ENCODE results near the gene STRN4.
A peak's percentile ranks its signal among the peaks of the same experiment; 100 is the strongest.

DNA sequence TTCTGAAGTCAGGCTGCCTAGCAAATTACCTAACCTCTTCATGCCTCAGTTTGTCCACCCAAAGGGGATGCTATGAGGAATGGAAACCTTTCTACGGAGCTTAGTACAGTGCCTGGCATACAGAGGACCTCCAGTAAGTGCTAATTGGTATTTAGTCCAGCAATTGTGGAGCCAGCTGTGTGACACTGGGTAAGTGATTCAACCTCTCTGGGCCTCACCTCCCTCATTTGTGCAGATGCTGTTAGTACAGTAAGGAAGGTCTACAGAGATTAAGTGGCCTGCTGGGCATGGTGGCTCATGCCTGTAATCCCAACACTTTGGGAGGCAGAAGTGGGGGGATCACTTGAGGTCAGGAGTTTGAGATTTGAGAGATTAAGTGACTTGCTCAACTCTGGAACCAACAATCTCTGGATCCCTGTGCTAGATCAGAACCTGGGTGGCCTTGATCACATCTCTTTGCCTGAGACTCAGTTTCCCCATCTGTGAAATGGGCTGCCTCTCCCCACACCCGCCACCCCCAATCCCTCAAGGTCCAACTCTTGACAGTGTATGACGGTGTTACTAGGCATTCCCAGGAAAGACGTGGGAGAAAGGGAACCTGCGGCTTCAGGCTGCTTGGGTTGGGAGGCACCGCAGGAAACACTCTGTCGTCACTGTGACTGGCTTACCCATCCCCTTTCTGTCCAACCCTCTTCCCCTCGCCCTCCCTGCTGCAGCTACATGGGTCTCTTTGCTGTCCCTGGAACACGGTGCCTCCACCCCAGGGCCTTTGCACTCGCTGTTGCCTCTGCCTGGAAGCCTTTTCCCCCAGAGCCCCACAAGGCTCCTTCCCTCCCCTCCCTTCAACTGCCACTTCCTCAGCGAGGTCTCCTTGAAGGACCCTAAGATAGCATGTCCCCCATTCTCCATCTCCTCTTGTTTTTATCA, 47.6 kb downstream of the STRN4 start:
- TF ChIP-seq RAD21 (IDR thresholded peaks at IDR 0.05; ENCODE audit: low read depth), result no peak
- no peak for TF ChIP-seq FOSL1 (IDR thresholded peaks at IDR 0.05; ENCODE audit: low read depth)
- TF ChIP-seq, protein P1, sequence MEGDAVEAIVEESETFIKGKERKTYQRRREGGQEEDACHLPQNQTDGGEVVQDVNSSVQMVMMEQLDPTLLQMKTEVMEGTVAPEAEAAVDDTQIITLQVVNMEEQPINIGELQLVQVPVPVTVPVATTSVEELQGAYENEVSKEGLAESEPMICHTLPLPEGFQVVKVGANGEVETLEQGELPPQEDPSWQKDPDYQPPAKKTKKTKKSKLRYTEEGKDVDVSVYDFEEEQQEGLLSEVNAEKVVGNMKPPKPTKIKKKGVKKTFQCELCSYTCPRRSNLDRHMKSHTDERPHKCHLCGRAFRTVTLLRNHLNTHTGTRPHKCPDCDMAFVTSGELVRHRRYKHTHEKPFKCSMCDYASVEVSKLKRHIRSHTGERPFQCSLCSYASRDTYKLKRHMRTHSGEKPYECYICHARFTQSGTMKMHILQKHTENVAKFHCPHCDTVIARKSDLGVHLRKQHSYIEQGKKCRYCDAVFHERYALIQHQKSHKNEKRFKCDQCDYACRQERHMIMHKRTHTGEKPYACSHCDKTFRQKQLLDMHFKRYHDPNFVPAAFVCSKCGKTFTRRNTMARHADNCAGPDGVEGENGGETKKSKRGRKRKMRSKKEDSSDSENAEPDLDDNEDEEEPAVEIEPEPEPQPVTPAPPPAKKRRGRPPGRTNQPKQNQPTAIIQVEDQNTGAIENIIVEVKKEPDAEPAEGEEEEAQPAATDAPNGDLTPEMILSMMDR (IDR thresholded peaks at IDR 0.05 in 2 of 3, conservative IDR thresholded peaks at IDR 0.05 in 1 of 3; ENCODE audit: borderline replicate concordance in 1 of 3, insufficient read depth in 1 of 3, low read depth in 2 of 3, low read length in 2 of 3), result no peak
- TF ChIP-seq EZH2phosphoT487 (IDR thresholded peaks at IDR 0.05; ENCODE audit: borderline replicate concordance), result no peak
- TF ChIP-seq POLR2A (IDR thresholded peaks at IDR 0.05; ENCODE audit: borderline replicate concordance, extremely low read depth, insufficient read depth, insufficient read length), result no peak
- no peak for TF ChIP-seq CEBPB (IDR thresholded peaks at IDR 0.05; ENCODE audit: low read depth)
- TF ChIP-seq EZH2 (IDR thresholded peaks at IDR 0.05), result no peak
- TF ChIP-seq, protein P2, sequence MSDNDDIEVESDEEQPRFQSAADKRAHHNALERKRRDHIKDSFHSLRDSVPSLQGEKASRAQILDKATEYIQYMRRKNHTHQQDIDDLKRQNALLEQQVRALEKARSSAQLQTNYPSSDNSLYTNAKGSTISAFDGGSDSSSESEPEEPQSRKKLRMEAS (IDR thresholded peaks at IDR 0.05), result no peak
- no peak for TF ChIP-seq TCF7L2 (IDR thresholded peaks at IDR 0.05; ENCODE audit: borderline replicate concordance, extremely low read depth, insufficient read depth, insufficient read length)
- no peak for TF ChIP-seq ELF1 (IDR thresholded peaks at IDR 0.05; ENCODE audit: borderline replicate concordance, low read depth)
- 0 out of 2 replicates have a peak, but pooled peaks have one; percentile 17 for TF ChIP-seq POLR2AphosphoS5 (IDR thresholded peaks at IDR 0.05; ENCODE audit: low read depth, low read length)
- TF ChIP-seq JUND (IDR thresholded peaks at IDR 0.05), result no peak
- TF ChIP-seq ZNF274 (IDR thresholded peaks at IDR 0.05; ENCODE audit: low read depth, low read length), result no peak
- TF ChIP-seq, protein P3, sequence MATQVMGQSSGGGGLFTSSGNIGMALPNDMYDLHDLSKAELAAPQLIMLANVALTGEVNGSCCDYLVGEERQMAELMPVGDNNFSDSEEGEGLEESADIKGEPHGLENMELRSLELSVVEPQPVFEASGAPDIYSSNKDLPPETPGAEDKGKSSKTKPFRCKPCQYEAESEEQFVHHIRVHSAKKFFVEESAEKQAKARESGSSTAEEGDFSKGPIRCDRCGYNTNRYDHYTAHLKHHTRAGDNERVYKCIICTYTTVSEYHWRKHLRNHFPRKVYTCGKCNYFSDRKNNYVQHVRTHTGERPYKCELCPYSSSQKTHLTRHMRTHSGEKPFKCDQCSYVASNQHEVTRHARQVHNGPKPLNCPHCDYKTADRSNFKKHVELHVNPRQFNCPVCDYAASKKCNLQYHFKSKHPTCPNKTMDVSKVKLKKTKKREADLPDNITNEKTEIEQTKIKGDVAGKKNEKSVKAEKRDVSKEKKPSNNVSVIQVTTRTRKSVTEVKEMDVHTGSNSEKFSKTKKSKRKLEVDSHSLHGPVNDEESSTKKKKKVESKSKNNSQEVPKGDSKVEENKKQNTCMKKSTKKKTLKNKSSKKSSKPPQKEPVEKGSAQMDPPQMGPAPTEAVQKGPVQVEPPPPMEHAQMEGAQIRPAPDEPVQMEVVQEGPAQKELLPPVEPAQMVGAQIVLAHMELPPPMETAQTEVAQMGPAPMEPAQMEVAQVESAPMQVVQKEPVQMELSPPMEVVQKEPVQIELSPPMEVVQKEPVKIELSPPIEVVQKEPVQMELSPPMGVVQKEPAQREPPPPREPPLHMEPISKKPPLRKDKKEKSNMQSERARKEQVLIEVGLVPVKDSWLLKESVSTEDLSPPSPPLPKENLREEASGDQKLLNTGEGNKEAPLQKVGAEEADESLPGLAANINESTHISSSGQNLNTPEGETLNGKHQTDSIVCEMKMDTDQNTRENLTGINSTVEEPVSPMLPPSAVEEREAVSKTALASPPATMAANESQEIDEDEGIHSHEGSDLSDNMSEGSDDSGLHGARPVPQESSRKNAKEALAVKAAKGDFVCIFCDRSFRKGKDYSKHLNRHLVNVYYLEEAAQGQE (IDR thresholded peaks at IDR 0.05; ENCODE audit: low read depth), result no peak
